ENCODE data around the gene DPYSL5. TPM values are rescaled to one million over a fixed set of nuclear protein-coding genes. Genes with fewer than 3 reads are reported as not detected.

DPYSL5 gene
- total and polyA plus RNA-seq, 2 of the 8 experiments (the other 6 are each of a cell fraction or from before 2014, with no cell fraction given), result 11.9 to 16.4 TPM

- CTCF ChIA-PET (ENCODE audit: partially characterized antibody), result interaction anchor here (1.0 to 4.6 kb wide), 3 partner anchors 11 to 62 kb away, joined by 4 to 16 read pairs (median 15); no protein-coding TSS in a partner anchor
- Histone ChIP-seq H3K4me1 (replicated peaks in 1 of 4; ENCODE audit: control insufficient read depth in 3 of 4, insufficient read depth in 4 of 4, low read length in 3 of 4) (no peaks in the 10 kb centered on the region), H3K79me2 (ENCODE audit: control insufficient read depth in 1 of 2, insufficient read depth in 2 of 2, low read length in 2 of 2) (no peaks in the 10 kb centered on the region), H3K9me3 (ENCODE audit: insufficient read depth in 2 of 2, low read depth in 1 of 2, low read length in 1 of 2) (no peaks in the 10 kb centered on the region), H2AK5ac (ENCODE audit: low read depth, low read length) (no peak overlapping the region), H3K79me1 (ENCODE audit: low read depth, low read length) (no peaks in the 10 kb centered on the region), H4K20me1 (replicated peaks in 1 of 2; ENCODE audit: control insufficient read depth in 1 of 2, insufficient read depth in 2 of 2, low read length in 2 of 2) (peaks cover 11 to 13% of the 10 kb centered on the region in 2 experiments), H3K27ac (ENCODE audit: low read depth, low read length) (no peak overlapping the region), H2BK15ac (ENCODE audit: low read length) (no peak overlapping the region), H3K14ac (ENCODE audit: insufficient read length) (no peak overlapping the region), H3K27me3 (replicated peaks in 1 of 4; ENCODE audit: control insufficient read depth in 3 of 4, extremely low read depth in 1 of 4, insufficient read depth in 3 of 4, low read length in 3 of 4) (peaks cover 0 to 2% (median 0%) of the 10 kb centered on the region in 4 experiments; a peak in 1 of 7 replicates), H3K18ac (ENCODE audit: extremely low read depth, low read length) (no peak overlapping the region), H3K23me2 (ENCODE audit: low read depth, low read length) (no peaks in the 10 kb centered on the region), H3K4me2 (ENCODE audit: insufficient read depth in 1 of 2, low read depth in 2 of 2, low read length in 2 of 2) (no peak overlapping the region), H3K36me3 (ENCODE audit: control insufficient read depth in 2 of 4, insufficient read depth in 4 of 4, low read length in 3 of 4) (no peaks in the 10 kb centered on the region), H2AFZ (ENCODE audit: low read length) (no peak overlapping the region), H3K4ac (replicated peaks; ENCODE audit: insufficient read length, low read depth, low read length) (no peak overlapping the region), H4K8ac (ENCODE audit: extremely low read depth, insufficient read depth, low read length) (no peak overlapping the region), H3K9ac (replicated peaks in 1 of 4; ENCODE audit: extremely low read depth in 1 of 4, low read depth in 3 of 4, low read length in 3 of 4) (no peak overlapping the region), H3K56ac (replicated peaks; ENCODE audit: insufficient read length, low read depth, low read length) (no peak overlapping the region), H2BK5ac (ENCODE audit: low read depth, low read length) (no peak overlapping the region), H2BK20ac (ENCODE audit: low read length) (no peak overlapping the region), H4K91ac (replicated peaks; ENCODE audit: insufficient read length, low read length) (no peak overlapping the region), H4K5ac (ENCODE audit: insufficient read length, low read depth, low read length) (no peak overlapping the region), H3K4me3 (ENCODE audit: extremely low read depth in 1 of 4, insufficient read depth in 2 of 4, low read depth in 3 of 4, low read length in 4 of 4) (no peak overlapping the region), H2BK12ac (ENCODE audit: low read depth, low read length) (no peak overlapping the region), H2BK120ac (replicated peaks; ENCODE audit: low read depth, low read length) (no peak overlapping the region), H3K23ac (ENCODE audit: insufficient read length) (no peak overlapping the region)
- no peak for FAIRE-seq
- TF ChIP-seq GABPA (IDR thresholded peaks at IDR 0.05; ENCODE audit: borderline replicate concordance, insufficient read depth, low read length) (no peak), ATF3 (IDR thresholded peaks at IDR 0.05; ENCODE audit: insufficient read depth, low read depth, low read length) (no peak)
- WGBS, 2 experiments (ENCODE audit: extremely low coverage in 1 of 2, insufficient coverage in 1 of 2, insufficient read length in 1 of 2, insufficient replicate concordance in 2 of 2, low coverage in 1 of 2, low lambda C conversion rate in 2 of 2, missing lambda C conversion rate in 1 of 2), result 83% methylated on average over 3 of the region's 3 CpGs; no CpG with 5 or more reads in 1 of the 2 experiments
- POLR2A ChIA-PET (ENCODE audit: partially characterized antibody), result interaction anchor here (0.8 to 1.3 kb wide), 2 partner anchors 11 to 15 kb away, joined by 4 read pairs; no protein-coding TSS in a partner anchor
- no peak for DNase-seq (ENCODE audit: low read depth in 1 of 2, low spot score in 2 of 2)
Observed at GRCh38 chr2:26860211-26860850, 12.4 kb downstream of the DPYSL5 start.
